ENCODE measurements around the gene KNOP1.

GRCh38 chr16:19706846-19707245, 11.2 kb downstream of the KNOP1 start:
- no peak for TF ChIP-seq CTCF (IDR thresholded peaks at IDR 0.05 in 4 of 5, conservative IDR thresholded peaks at IDR 0.05 in 1 of 5)
- no peak for TF ChIP-seq POLR2A (IDR thresholded peaks at IDR 0.05)
